IPS-18c (cell line): ENCODE results near the gene DBT.
"Not testable (repeated sequence)": the region's sequence is repeated elsewhere in the genome, so short reads cannot be mapped to it uniquely, and the experiment has no call there.

Source experiments
- H3K4me3 ChIP-seq: 2 replicates; pipeline ENCODE4 v1.7.0; 2013; ENCODE audit warnings: low read depth, mild to moderate bottlenecking, low read length, moderate library complexity; ENCODE audit not compliant: insufficient read depth
- H3K9me3 ChIP-seq: one replicate; pipeline ENCODE4 v1.6.1; 2013; ENCODE audit warnings: mild to moderate bottlenecking, low read length, moderate library complexity; ENCODE audit not compliant: control insufficient read depth, insufficient read depth

Gene DBT

GRCh38 chr1:100249537-100250257, at the start of gene DBT:
Gene DBT (minus strand): TSS chr1:100249834. CDS start chr1:100249820, 14 bp downstream.
- no peaks in the 10 kb centered on the region for H3K9me3 ChIP-seq
- H3K4me3 ChIP-seq = peak within 1 kb of the TSS; percentile 94

GRCh38 chr1:100298512-100298911, 48.9 kb upstream of the DBT start:
- H3K4me3 ChIP-seq = no peak overlapping the region
- H3K9me3 ChIP-seq = no peaks in the 10 kb centered on the region

- not testable (repeated sequence) for H3K4me3 ChIP-seq, H3K9me3 ChIP-seq
Observed at GRCh38 chr1:100296997-100297396, 47.4 kb upstream of the DBT start.

DNA sequence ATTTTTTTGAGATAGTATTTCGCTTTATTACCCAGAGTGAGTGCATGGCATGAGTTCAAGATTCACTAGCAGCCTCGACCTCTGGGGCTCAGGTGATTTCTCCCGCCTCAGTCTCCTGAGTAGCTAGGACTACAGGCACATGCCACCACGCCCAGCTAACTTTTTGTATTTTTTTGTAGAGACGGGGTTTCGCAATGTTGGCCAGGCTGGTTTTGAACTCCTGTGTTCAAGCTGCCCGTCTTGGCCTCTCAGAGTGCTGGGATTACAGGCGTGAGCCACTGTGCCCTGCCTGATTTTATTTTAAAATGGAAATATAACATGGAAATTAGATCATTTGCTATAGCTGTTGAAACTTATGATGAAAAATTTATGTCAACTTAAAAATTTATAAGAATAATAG, 46.5 kb upstream of the DBT start:
- Histone ChIP-seq H3K4me3 (no peak overlapping the region), H3K9me3 (no peaks in the 10 kb centered on the region)

- no peak overlapping the region for H3K4me3 ChIP-seq
- no peaks in the 10 kb centered on the region for H3K9me3 ChIP-seq
Observed at GRCh38 chr1:100292711-100293110, 43.1 kb upstream of the DBT start.

- Histone ChIP-seq H3K9me3 (no peaks in the 10 kb centered on the region), H3K4me3 (no peak overlapping the region)
Observed at GRCh38 chr1:100290291-100290690, 40.7 kb upstream of the DBT start.

- no peak overlapping the region for H3K4me3 ChIP-seq
- no peaks in the 10 kb centered on the region for H3K9me3 ChIP-seq
Observed at GRCh38 chr1:100287162-100287561, 37.5 kb upstream of the DBT start.

DNA sequence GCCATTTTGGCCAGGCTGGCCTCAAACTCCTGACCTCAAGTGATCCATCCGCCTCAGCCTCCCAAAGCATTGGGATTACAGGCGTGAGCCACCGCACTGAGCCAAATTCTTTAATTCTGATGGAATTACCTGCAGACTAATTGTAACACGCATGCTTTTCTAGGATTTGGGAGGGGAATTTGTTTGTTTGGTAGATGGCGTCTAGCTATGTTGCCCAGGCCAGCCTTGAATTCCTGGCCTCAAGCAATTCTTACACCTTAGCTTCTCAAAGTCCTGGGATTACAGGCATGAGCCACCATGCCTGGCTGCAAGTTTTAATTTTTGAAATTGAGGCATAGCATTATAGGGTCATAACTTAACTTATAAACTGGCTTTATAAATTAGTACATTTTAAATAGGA, 35.0 kb upstream of the DBT start:
- H3K4me3 ChIP-seq = no peak overlapping the region
- no peaks in the 10 kb centered on the region for H3K9me3 ChIP-seq

DNA sequence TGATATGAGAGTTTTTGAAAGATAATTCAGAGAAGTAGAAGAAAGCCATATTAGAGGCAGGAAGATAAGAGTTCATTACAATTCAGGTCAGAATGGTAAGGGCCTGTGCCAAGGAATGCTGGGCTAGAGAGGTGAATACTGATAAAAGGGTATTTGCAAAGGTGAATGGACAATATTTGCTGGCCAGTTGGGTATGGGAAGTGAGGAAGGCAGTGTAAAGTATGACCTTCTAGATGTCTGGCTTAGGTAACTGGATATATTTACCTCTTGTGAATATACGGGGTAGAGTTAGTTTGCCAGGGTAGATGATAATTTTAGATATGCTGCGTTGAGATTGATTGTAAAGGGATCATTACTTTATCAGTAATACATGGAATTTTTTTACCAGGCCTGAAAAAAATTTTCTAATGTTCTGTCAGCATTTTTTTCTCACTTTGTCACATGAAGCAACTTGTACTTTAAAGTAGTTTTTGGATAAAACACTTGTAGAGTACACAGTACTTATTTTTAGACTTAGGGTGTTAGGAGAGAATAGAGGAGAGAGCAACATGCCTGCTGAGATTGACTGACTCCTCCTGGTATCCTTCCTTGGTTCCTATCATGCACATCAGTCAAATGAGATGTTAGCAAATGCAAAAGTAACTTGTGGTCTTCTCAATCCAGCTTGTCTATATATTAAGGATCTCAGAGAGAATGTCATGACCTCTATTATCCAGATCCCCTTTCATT, 30.5 kb upstream of the DBT start:
- no peak overlapping the region for H3K4me3 ChIP-seq
- H3K9me3 ChIP-seq = no peaks in the 10 kb centered on the region

GRCh38 chr1:100279358-100279923, 29.8 kb upstream of the DBT start:
- Histone ChIP-seq H3K9me3 (no peaks in the 10 kb centered on the region), H3K4me3 (no peak overlapping the region)

DNA sequence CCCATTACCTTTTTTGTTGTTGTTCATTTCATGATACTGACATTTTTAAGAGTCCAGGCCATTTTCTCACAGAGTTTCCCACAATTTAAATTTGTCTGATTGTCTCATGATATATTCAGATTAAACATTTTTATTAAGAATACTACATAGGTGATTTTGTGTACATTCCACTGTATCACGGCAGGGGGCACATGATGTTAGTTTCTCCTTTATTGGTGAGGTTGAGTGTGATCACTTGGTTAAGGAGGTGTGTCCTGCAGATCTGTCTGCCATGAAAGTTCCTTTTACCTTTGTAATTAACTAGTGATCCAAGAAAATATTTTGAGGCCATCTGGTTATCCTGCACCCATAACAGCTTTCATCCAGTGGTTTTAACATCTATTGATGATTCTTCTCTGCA, 28.2 kb upstream of the DBT start:
- no peak overlapping the region for H3K4me3 ChIP-seq
- H3K9me3 ChIP-seq = no peaks in the 10 kb centered on the region

GRCh38 chr1:100268202-100268601, 18.6 kb upstream of the DBT start:
- Histone ChIP-seq H3K4me3 (no peak overlapping the region), H3K9me3 (no peaks in the 10 kb centered on the region)

- Histone ChIP-seq H3K4me3 (peak overlapping the region; percentile 96; the same call in 1 of the 2 replicates), H3K9me3 (no peaks in the 10 kb centered on the region)
Observed at GRCh38 chr1:100267284-100267683, 17.6 kb upstream of the DBT start.

DNA sequence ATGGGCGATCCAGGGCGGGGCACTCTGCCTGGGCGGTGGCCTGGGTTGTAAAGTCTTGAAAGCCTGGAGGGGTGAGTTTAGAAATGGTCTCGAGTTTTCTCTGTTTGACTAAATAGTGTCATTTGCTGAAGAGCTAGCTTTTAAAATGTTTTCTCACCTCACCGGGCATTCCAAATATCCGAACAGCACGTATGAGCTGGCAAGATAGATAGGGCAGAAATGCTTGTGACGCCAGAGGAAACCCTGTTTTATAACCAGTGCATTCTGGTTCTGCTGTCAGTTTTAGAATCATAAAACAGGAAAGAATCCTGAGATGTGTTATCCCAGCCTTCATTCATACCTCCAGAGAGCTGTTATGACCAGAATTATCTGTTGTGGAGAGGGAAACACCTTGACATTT, 17.1 kb upstream of the DBT start:
- peak overlapping the region; percentile 96 for H3K4me3 ChIP-seq
- no peaks in the 10 kb centered on the region for H3K9me3 ChIP-seq

- no peaks in the 10 kb centered on the region for H3K9me3 ChIP-seq
- H3K4me3 ChIP-seq = peak within 1 kb of the TSS; percentile 96
Observed at GRCh38 chr1:100265931-100266740, 16.5 kb upstream of the DBT start, which contains the start of gene RTCA. Gene RTCA (plus strand): TSS chr1:100266216. CDS start chr1:100266376, 160 bp downstream.

DNA sequence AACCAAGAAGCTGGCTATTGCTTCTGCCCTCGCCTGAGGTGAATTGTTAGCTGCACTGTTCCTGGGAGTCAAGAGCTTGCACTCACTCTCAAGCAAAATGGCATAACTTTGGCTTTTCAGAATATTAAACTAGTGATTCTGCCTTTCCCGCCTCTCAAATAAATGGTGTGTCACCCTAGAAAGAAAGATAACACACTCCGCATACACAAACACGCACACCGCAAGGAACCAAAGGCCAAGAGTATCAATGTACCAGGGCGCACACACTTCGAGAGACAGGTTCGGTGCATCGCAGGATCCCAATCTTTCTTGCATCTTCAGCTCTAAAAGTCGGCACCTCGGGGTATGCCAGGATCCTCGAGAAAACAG, 15.9 kb upstream of the DBT start:
- H3K4me3 ChIP-seq = peak overlapping the region; percentile 96
- H3K9me3 ChIP-seq = no peaks in the 10 kb centered on the region

- H3K9me3 ChIP-seq, H3K4me3 ChIP-seq: not testable (repeated sequence)
Observed at GRCh38 chr1:100264081-100264480, 14.4 kb upstream of the DBT start.
